Mesenchymal stem cell (in vitro differentiated cells and primary cell): ENCODE results near the gene DENND5B.
"Not testable (repeated sequence)": the region's sequence is repeated elsewhere in the genome, so short reads cannot be mapped to it uniquely, and the experiment has no call there.

ENCODE experiments used
- DNase-seq: peaks from one replicate; pipeline ENCODE4 v3.0.0-alpha.2; 2013
- H2AFZ ChIP-seq: one replicate; pipeline ENCODE4 v1.6.1; 2013; ENCODE audit warnings: low read depth, mild to moderate bottlenecking, control low read depth, inconsistent platforms, low read length, moderate library complexity
- H2AK5ac ChIP-seq: 2 replicates; pipeline ENCODE4 v1.6.1; 2013; ENCODE audit warnings: low read length, moderate library complexity, mild to moderate bottlenecking, inconsistent platforms; ENCODE audit not compliant: severe bottlenecking
- H2BK120ac ChIP-seq: one replicate; pipeline ENCODE4 v1.6.1; 2013; ENCODE audit warnings: low read depth, mild to moderate bottlenecking, inconsistent platforms, low read length, moderate library complexity
- H2BK12ac ChIP-seq, 2 experiments: one replicate each; pipeline ENCODE4 v1.6.1; 2013; ENCODE audit warnings: inconsistent platforms in 2 of 2, low read length in 2 of 2, mild to moderate bottlenecking in 2 of 2, moderate library complexity in 2 of 2, control low read depth in 1 of 2
- H2BK15ac ChIP-seq: one replicate; pipeline ENCODE4 v1.6.1; 2013; ENCODE audit warnings: mild to moderate bottlenecking, low read depth, inconsistent platforms; ENCODE audit not compliant: poor library complexity, severe bottlenecking
- H2BK5ac ChIP-seq: 2 replicates; pipeline ENCODE4 v1.6.1; 2013; ENCODE audit warnings: low read depth, mild to moderate bottlenecking, low read length, control low read depth, inconsistent platforms; ENCODE audit not compliant: poor library complexity, severe bottlenecking
- H3K14ac ChIP-seq, 2 experiments: one replicate each; pipeline ENCODE4 v1.6.1; 2013; ENCODE audit warnings: inconsistent platforms in 2 of 2, low read length in 2 of 2, control low read depth in 1 of 2, mild to moderate bottlenecking in 1 of 2, moderate library complexity in 1 of 2
- H3K18ac ChIP-seq, 2 experiments: one replicate each; pipeline ENCODE4 v1.6.1; 2013; ENCODE audit warnings: inconsistent platforms in 2 of 2, low read length in 2 of 2, control low read depth in 1 of 2, low read depth in 1 of 2, mild to moderate bottlenecking in 1 of 2
- H3K23ac ChIP-seq, 2 experiments: one replicate each; pipeline ENCODE4 v1.6.1; 2013; ENCODE audit warnings: inconsistent platforms in 2 of 2, low read length in 2 of 2, mild to moderate bottlenecking in 2 of 2, moderate library complexity in 2 of 2, control low read depth in 1 of 2
- H3K27ac ChIP-seq: 2 replicates; pipeline ENCODE4 v1.5.1; 2013; ENCODE audit warnings: mild to moderate bottlenecking, moderate library complexity, low read length, control low read depth, inconsistent platforms; ENCODE audit not compliant: poor library complexity, severe bottlenecking
- H3K27me3 ChIP-seq, 2 experiments: 2 replicates each; pipeline versions ENCODE4 v1.6.1 to v1.7.0; 2013; ENCODE audit warnings: low read length in 2 of 2, mild to moderate bottlenecking in 2 of 2, moderate library complexity in 2 of 2, control low read depth in 1 of 2, inconsistent platforms in 1 of 2; ENCODE audit not compliant: control insufficient read depth in 1 of 2, insufficient read depth in 1 of 2
- H3K36me3 ChIP-seq, 2 experiments: 2 replicates each; pipeline versions ENCODE4 v1.6.1 to v1.7.0; 2013; ENCODE audit warnings: low read length in 2 of 2, control low read depth in 1 of 2, inconsistent platforms in 1 of 2, low read depth in 1 of 2, mild to moderate bottlenecking in 1 of 2; ENCODE audit not compliant: insufficient read depth in 2 of 2, control insufficient read depth in 1 of 2
- H3K4ac ChIP-seq, 2 experiments: one replicate each; pipeline ENCODE4 v1.6.1; 2013; ENCODE audit warnings: inconsistent platforms in 2 of 2, low read length in 2 of 2, mild to moderate bottlenecking in 2 of 2, moderate library complexity in 2 of 2, control low read depth in 1 of 2, low read depth in 1 of 2
- H3K4me1 ChIP-seq: 2 replicates; pipeline ENCODE4 v1.6.1; 2013; ENCODE audit warnings: low read depth, low read length, control low read depth; ENCODE audit not compliant: control insufficient read depth, insufficient read depth
- H3K4me2 ChIP-seq: 2 replicates; pipeline ENCODE4 v1.6.1; 2013; ENCODE audit warnings: low read length, mild to moderate bottlenecking, inconsistent platforms; ENCODE audit not compliant: poor library complexity, severe bottlenecking
- H3K4me3 ChIP-seq, 2 experiments: 2 replicates each; pipeline versions ENCODE4 v1.5.1 to v1.7.0; 2013; ENCODE audit warnings: low read length in 2 of 2, mild to moderate bottlenecking in 2 of 2, control low read depth in 1 of 2, low read depth in 1 of 2; ENCODE audit not compliant: insufficient read depth in 1 of 2
- H3K79me1 ChIP-seq: replicated peaks from 2 replicates; pipeline ENCODE4 v1.6.1; 2013; ENCODE audit warnings: mild to moderate bottlenecking, control low read depth, low read length, inconsistent platforms; ENCODE audit not compliant: poor library complexity, severe bottlenecking
- H3K9ac ChIP-seq: 2 replicates; pipeline ENCODE4 v1.7.0; 2013; ENCODE audit warnings: mild to moderate bottlenecking, low read length, moderate library complexity
- H3K9me3 ChIP-seq: 2 replicates; pipeline ENCODE4 v1.7.0; 2013; ENCODE audit warnings: mild to moderate bottlenecking, low read length; ENCODE audit not compliant: control insufficient read depth
- H4K8ac ChIP-seq: one replicate; pipeline ENCODE4 v1.6.1; 2013; ENCODE audit warnings: inconsistent platforms, mild to moderate bottlenecking, low read length, moderate library complexity
- H4K91ac ChIP-seq: one replicate; pipeline ENCODE4 v1.6.1; 2013; ENCODE audit warnings: mild to moderate bottlenecking, low read length, inconsistent platforms
- WGBS: methylation state at CpG from one replicate; pipeline ENCODE4 v1.1.7; 2013; ENCODE audit warnings: mixed read lengths; 5-methylcytosine and 5-hydroxymethylcytosine counted together

The DENND5B gene

DNA sequence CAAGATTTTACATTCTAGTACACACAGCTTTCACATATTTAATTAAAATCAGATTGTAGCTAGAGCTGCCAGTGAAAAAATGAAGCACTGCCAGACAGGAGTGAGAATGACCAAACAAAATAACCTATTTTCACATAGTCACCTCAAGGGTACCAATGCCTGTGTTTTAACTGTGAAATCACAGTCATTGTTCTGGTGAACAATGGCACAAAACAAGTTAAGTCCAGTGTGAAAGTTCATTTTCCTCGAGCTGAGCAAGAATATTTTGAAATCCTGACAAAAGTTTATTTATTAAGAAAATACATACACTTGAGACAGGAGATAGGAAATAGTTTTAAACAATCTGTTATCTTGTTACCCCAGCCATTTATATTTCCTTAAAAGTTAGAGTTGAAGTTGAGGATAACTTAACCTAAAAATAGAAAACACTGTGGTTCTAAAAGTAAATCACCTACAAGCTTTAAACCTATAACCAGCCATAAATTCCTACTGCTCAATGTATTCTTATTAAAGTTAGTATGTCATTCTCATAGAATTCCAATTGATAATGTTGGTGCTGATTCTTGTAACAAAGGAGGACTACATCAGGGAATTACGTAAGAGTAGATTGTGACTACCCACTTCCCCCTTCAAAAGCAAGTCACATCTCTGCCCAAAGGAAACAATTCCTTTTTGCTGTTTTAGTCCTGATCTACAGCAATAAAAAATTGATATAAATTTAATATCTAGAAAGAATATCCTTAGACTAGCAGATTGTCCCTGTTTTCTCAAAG is 15.9 kb downstream of the DENND5B start:
- Histone ChIP-seq H2BK15ac (no peak overlapping the region), H3K14ac (no peak overlapping the region), H4K91ac (no peak overlapping the region), H3K4ac (no peak overlapping the region), H2BK120ac (no peak overlapping the region), H2AK5ac (no peak overlapping the region), H2BK12ac (no peak overlapping the region), H3K4me2 (no peak overlapping the region), H2BK5ac (no peak overlapping the region), H3K27me3 (no peaks in the 10 kb centered on the region), H3K9ac (no peak overlapping the region), H3K9me3 (no peaks in the 10 kb centered on the region), H3K18ac (no peak overlapping the region), H4K8ac (no peak overlapping the region), H2AFZ (no peak overlapping the region), H3K36me3 (no peaks in the 10 kb centered on the region), H3K23ac (no peak overlapping the region), H3K79me1 (peaks cover 5% of the 10 kb centered on the region), H3K4me3 (no peak overlapping the region), H3K4me1 (peaks cover 10% of the 10 kb centered on the region), H3K27ac (no peak overlapping the region)
- no CpG with 5 or more reads among the region's 2 CpGs for WGBS
- peak; percentile 23 for DNase-seq

GRCh38 chr12:31574367-31574766 is 16.6 kb downstream of the DENND5B start:
- not testable (repeated sequence) for H3K27ac ChIP-seq, H4K8ac ChIP-seq, H2BK15ac ChIP-seq, H2BK12ac ChIP-seq, DNase-seq, H3K79me1 ChIP-seq, H3K4me2 ChIP-seq, H3K9me3 ChIP-seq, H4K91ac ChIP-seq, H2BK120ac ChIP-seq, H2AK5ac ChIP-seq, H3K14ac ChIP-seq, H3K9ac ChIP-seq, H3K27me3 ChIP-seq, H3K4ac ChIP-seq, H2AFZ ChIP-seq, H3K36me3 ChIP-seq, H3K23ac ChIP-seq, H3K4me3 ChIP-seq, H3K18ac ChIP-seq, H2BK5ac ChIP-seq
- 97% methylated on average over 4 of the region's 7 CpGs for WGBS
- peaks cover 12% of the 10 kb centered on the region for H3K4me1 ChIP-seq

- H2BK12ac ChIP-seq = no peak overlapping the region
- no peak overlapping the region for H4K8ac ChIP-seq
- WGBS = 100% methylated on average over 1 of the region's 3 CpGs
- H3K9me3 ChIP-seq = no peaks in the 10 kb centered on the region
- H2AFZ ChIP-seq = no peak overlapping the region
- H2BK15ac ChIP-seq = no peak overlapping the region
- no peaks in the 10 kb centered on the region for H3K27me3 ChIP-seq
- H3K27ac ChIP-seq = no peak overlapping the region
- no peak overlapping the region for H3K4me2 ChIP-seq
- H3K4ac ChIP-seq = no peak overlapping the region
- no peak overlapping the region for H4K91ac ChIP-seq
- no peak overlapping the region for H3K14ac ChIP-seq
- no peak overlapping the region for H2AK5ac ChIP-seq
- H3K9ac ChIP-seq = no peak overlapping the region
- no peak overlapping the region for H3K4me3 ChIP-seq
- H3K4me1 ChIP-seq = peaks cover 11% of the 10 kb centered on the region
- no peaks in the 10 kb centered on the region for H3K36me3 ChIP-seq
- no peak overlapping the region for H2BK5ac ChIP-seq
- DNase-seq = no peak
- H3K18ac ChIP-seq = no peak overlapping the region
- H2BK120ac ChIP-seq = no peak overlapping the region
- no peak overlapping the region for H3K23ac ChIP-seq
- peaks cover 11% of the 10 kb centered on the region for H3K79me1 ChIP-seq
These were observed 17.9 kb downstream of the DENND5B start for GRCh38 chr12:31572900-31573600.

DNA sequence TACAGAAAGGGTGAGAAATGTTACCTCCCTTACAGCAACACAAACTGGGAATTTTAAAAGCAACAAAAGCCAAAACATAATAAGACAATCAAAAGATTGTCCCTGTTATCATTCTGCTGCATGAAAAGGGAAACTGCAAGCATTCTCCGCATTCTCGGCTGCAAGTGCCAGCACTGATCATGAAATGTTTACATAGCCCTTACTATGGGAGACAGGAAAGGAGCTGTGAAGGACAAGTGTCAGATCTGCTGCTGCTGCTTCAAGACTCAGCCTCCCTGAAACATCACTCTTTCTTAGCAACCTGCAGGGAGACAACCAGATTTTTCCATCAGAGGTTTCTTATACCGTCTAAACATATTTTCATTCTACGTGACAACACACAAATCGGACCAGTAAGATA is 20.1 kb downstream of the DENND5B start:
- Histone ChIP-seq H3K23ac (no peak overlapping the region), H3K4me1 (peaks cover 6% of the 10 kb centered on the region), H3K79me1 (peaks cover 18% of the 10 kb centered on the region), H2BK120ac (no peak overlapping the region), H2AK5ac (no peak overlapping the region), H3K9me3 (no peaks in the 10 kb centered on the region), H3K4me3 (no peak overlapping the region), H3K36me3 (no peaks in the 10 kb centered on the region), H2BK5ac (no peak overlapping the region), H4K8ac (no peak overlapping the region), H2AFZ (no peak overlapping the region), H2BK12ac (no peak overlapping the region), H3K18ac (no peak overlapping the region), H2BK15ac (no peak overlapping the region), H3K4ac (no peak overlapping the region), H4K91ac (no peak overlapping the region), H3K14ac (no peak overlapping the region), H3K4me2 (no peak overlapping the region), H3K9ac (no peak overlapping the region), H3K27ac (no peak overlapping the region), H3K27me3 (no peaks in the 10 kb centered on the region)
- DNase-seq = peak; percentile 40
- 52% methylated on average over 4 of the region's 5 CpGs for WGBS
